Coronary artery (tissue), 2 donors: ENCODE measurements around the gene CRIP1.
A peak's percentile ranks its signal among the peaks of the same experiment; 100 is the strongest.

Experiments used
- DNase-seq: peaks from one replicate; pipeline ENCODE4 v3.0.0-alpha.2; 2017; ENCODE audit warnings: low spot score
- H3K27ac ChIP-seq, 2 donors: fragments of 200-600 bp; sonication (generic); one replicate each; pipeline ENCODE4 v1.5.1; 2016 to 2019
- H3K4me3 ChIP-seq: fragments of 200-600 bp; sonication (generic); 2 replicates; pipeline ENCODE4 v1.5.1; 2016; ENCODE audit warnings: mild to moderate bottlenecking, moderate library complexity
- CTCF ChIP-seq: fragments of 200-600 bp; sonication (generic); IDR thresholded peaks from one replicate; pipeline ENCODE4 v1.5.1; 2019; ENCODE audit warnings: antibody characterized with exemption

CRIP1 gene

GRCh38 chr14:105471823-105472485, 14.7 kb upstream of the CRIP1 start:
- Histone ChIP-seq H3K4me3 (peak overlapping the region; percentile 97), H3K27ac (peak overlapping the region; percentile 96 to 100)
- no peak for DNase-seq
- no peak for TF ChIP-seq CTCF

GRCh38 chr14:105472486-105472991, 14.1 kb upstream of the CRIP1 start:
- H3K27ac ChIP-seq = peak overlapping the region; percentile 96 to 100
- DNase-seq = peak; percentile 94
- no peak for TF ChIP-seq CTCF
- peak overlapping the region; percentile 97 for H3K4me3 ChIP-seq

GRCh38 chr14:105473033-105473676, 13.5 kb upstream of the CRIP1 start:
- H3K4me3 ChIP-seq = peak overlapping the region; percentile 97
- DNase-seq = peak; percentile 93
- peak overlapping the region; percentile 96 to 100 for H3K27ac ChIP-seq
- no peak for TF ChIP-seq CTCF

DNA sequence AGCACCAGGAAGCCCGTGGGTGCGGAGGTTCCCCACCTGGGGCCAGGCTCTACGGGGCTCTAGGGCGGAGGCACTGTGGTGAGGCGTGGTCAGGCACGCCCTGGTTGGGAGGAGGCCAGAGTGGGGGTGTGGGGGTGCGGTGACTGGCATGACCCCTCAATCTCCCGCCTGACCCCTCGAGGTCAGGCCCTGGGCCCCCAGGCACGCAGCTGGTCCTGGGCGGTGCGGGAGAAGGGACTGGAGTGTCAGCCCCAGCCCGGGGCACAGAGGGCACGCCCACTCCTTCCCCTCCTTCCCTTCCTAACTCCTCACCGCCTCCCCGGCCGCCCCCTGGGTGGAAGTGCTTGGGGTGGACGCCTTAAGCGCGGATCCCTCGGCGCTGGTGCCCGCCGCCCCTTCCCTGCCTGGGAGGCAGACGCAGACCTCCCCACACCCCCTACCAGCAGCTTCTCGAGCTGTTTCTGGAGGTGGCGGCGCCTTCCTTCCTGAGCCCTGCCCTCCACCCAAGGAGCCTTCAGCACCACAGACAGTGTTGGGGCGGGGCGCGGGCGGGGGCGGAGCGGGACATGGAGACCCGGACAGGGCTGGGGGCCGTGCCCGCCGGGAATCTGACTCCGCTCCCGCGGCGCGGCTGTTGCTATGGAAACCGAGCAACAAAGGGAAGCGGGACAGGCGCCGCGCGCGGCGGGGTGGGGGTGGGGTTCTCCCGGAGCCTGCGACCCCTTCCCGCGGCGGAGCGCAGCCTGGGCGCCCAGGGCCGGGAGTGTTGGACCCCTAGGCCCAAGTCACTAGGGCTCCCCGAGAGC, 12.8 kb upstream of the CRIP1 start:
- Histone ChIP-seq H3K4me3 (peak overlapping the region; percentile 97), H3K27ac (peak overlapping the region; percentile 96 to 100)
- TF ChIP-seq CTCF = no peak
- peak; percentile 98 for DNase-seq

- DNase-seq = no peak
- Histone ChIP-seq H3K27ac (peak within 1 kb of the TSS; percentile 96 to 100), H3K4me3 (peak within 1 kb of the TSS; percentile 97)
- no peak for TF ChIP-seq CTCF
Measured at GRCh38 chr14:105474483-105475268, 12.0 kb upstream of the CRIP1 start, which contains the start of gene CRIP2. Gene CRIP2 (plus strand): TSS chr14:105474821. CDS start chr14:105474863, 42 bp downstream.

GRCh38 chr14:105475269-105476096, 11.2 kb upstream of the CRIP1 start:
- Histone ChIP-seq H3K27ac (peak overlapping the region; percentile 95 to 100), H3K4me3 (peak overlapping the region; percentile 97)
- TF ChIP-seq CTCF = no peak
- DNase-seq = peak; percentile 90
